Spleen (tissue), 7 donors: ENCODE measurements around the gene SIM2.

Experiments used
- POLR2A ChIP-seq, 3 donors: fragments of 450-650 bp; IDR thresholded peaks; one replicate each; pipeline ENCODE4 v1.5.1; 2017; ENCODE audit warnings: antibody characterized with exemption in 3 of 3, mild to moderate bottlenecking in 1 of 3
- POLR2AphosphoS5 ChIP-seq, 3 donors: sonication (generic); formaldehyde crosslinking; IDR thresholded peaks; one replicate each; pipeline ENCODE4 v1.5.1; 2017; ENCODE audit warnings: antibody characterized with exemption in 3 of 3
- TF ChIP-seq, protein P1 (sequence below), 11 experiments: fragments of 200-600 bp in 7 of 11; fragments of 450-650 bp in 4 of 11; sonication (generic) in 4 of 11; IDR thresholded peaks in 8 of 11; conservative IDR thresholded peaks in 3 of 11; 1 replicate in 7 of 11; 2 replicates in 4 of 11; pipeline versions ENCODE4 v1.4.0 to v1.8.0; 2016 to 2021; ENCODE audit warnings: antibody characterized with exemption in 11 of 11, inconsistent platforms in 4 of 11, mild to moderate bottlenecking in 1 of 11
- donor health status: DM: no; HTN: no; CAD: no; lungs with moderate emphysema.
- donor health status: DM: no; HTN: no; CAD: no.
- donor health status: DM: no; HTN: no; CAD: no.

DNA sequence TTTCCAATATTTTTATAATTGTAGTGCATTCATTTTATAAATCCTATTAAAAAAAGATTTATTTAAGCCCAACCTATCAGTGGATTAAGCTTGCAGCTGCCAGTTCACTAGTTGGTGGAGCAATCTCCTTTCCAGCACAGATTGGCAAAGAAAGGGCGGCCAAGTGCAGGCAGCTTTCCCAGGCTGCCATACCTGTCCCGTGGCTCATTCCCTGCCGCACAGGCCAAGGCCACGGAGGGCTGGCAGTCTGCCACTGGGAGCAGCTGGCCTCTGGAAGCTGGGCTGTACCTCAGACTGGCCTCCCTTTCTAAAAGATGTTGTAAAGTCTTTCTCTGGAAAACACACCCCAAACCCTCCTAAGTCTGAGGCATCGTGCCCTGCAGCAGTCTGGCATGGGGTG, 74.2 kb downstream of the SIM2 start:
- TF ChIP-seq, protein P1, sequence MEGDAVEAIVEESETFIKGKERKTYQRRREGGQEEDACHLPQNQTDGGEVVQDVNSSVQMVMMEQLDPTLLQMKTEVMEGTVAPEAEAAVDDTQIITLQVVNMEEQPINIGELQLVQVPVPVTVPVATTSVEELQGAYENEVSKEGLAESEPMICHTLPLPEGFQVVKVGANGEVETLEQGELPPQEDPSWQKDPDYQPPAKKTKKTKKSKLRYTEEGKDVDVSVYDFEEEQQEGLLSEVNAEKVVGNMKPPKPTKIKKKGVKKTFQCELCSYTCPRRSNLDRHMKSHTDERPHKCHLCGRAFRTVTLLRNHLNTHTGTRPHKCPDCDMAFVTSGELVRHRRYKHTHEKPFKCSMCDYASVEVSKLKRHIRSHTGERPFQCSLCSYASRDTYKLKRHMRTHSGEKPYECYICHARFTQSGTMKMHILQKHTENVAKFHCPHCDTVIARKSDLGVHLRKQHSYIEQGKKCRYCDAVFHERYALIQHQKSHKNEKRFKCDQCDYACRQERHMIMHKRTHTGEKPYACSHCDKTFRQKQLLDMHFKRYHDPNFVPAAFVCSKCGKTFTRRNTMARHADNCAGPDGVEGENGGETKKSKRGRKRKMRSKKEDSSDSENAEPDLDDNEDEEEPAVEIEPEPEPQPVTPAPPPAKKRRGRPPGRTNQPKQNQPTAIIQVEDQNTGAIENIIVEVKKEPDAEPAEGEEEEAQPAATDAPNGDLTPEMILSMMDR (IDR thresholded peaks at IDR 0.05 in 8 of 11, conservative IDR thresholded peaks at IDR 0.05 in 3 of 11): no peak
- TF ChIP-seq POLR2A (IDR thresholded peaks at IDR 0.05) (no peak), POLR2AphosphoS5 (IDR thresholded peaks at IDR 0.05) (no peak)
